Coronary artery (tissue), 2 donors: ENCODE results near the gene SIGLEC6.

Source experiments
- DNase-seq: peaks from one replicate; pipeline ENCODE4 v3.0.0-alpha.2; 2017; ENCODE audit warnings: low spot score
- H3K27ac ChIP-seq, 2 donors: fragments of 200-600 bp; sonication (generic); one replicate each; pipeline ENCODE4 v1.5.1; 2016 to 2019
- H3K4me3 ChIP-seq: fragments of 200-600 bp; sonication (generic); 2 replicates; pipeline ENCODE4 v1.5.1; 2016; ENCODE audit warnings: mild to moderate bottlenecking, moderate library complexity
- CTCF ChIP-seq: fragments of 200-600 bp; sonication (generic); IDR thresholded peaks from one replicate; pipeline ENCODE4 v1.5.1; 2019; ENCODE audit warnings: antibody characterized with exemption

SIGLEC6 gene

GRCh38 chr19:51511353-51511752 lies 20.1 kb downstream of the SIGLEC6 start:
- DNase-seq, result no peak
- Histone ChIP-seq H3K27ac (no peak overlapping the region), H3K4me3 (no peak overlapping the region)
- no peak for TF ChIP-seq CTCF

- no peak for TF ChIP-seq CTCF
- H3K4me3 ChIP-seq, result no peak overlapping the region
- no peak for DNase-seq
Observed at GRCh38 chr19:51509823-51510660, 21.4 kb downstream of the SIGLEC6 start.

GRCh38 chr19:51508059-51508733 lies 23.3 kb downstream of the SIGLEC6 start:
- no peak overlapping the region for H3K4me3 ChIP-seq
- TF ChIP-seq CTCF, result no peak
- no peak overlapping the region for H3K27ac ChIP-seq
- no peak for DNase-seq

More at GRCh38 chr19:51509823-51510660, 21.4 kb downstream of the SIGLEC6 start:
- H3K27ac ChIP-seq, result no peak overlapping the region

GRCh38 chr19:51507640-51508058 lies 23.8 kb downstream of the SIGLEC6 start:
- DNase-seq, result no peak
- TF ChIP-seq CTCF, result no peak
- H3K4me3 ChIP-seq, result no peak overlapping the region
- no peak overlapping the region for H3K27ac ChIP-seq

GRCh38 chr19:51507192-51507591 lies 24.3 kb downstream of the SIGLEC6 start:
- H3K27ac ChIP-seq, result no peak overlapping the region

GRCh38 chr19:51505904-51506303 lies 25.6 kb downstream of the SIGLEC6 start:
- no peak for DNase-seq
- no peak for TF ChIP-seq CTCF
- H3K4me3 ChIP-seq, result no peak overlapping the region
- no peak overlapping the region for H3K27ac ChIP-seq

More at GRCh38 chr19:51507192-51507591, 24.3 kb downstream of the SIGLEC6 start:
- TF ChIP-seq CTCF, result no peak
- H3K4me3 ChIP-seq, result no peak overlapping the region
- DNase-seq, result no peak
